Natural killer cell (primary cell): Measurements from ENCODE around the gene CCDC27. TPM values are rescaled to one million over a fixed set of nuclear protein-coding genes. Genes with fewer than 3 reads are reported as not detected.

Experiments
- ATAC-seq, 3 donors: fragments of 150-1000 bp in 2 of 3; fragments of 200-7000 bp in 1 of 3; cut with Tn5 transposase; 1 replicate in 1 of 3; 2 replicates in 2 of 3; pipeline ENCODE4 v1.10.0; 2021; ENCODE audit warnings: mild to moderate bottlenecking in 2 of 3, moderate library complexity in 2 of 3
- DNase-seq, 2 donors: peaks; one replicate each; pipeline versions ENCODE4 v3.0.0 to v3.0.0-alpha.2; 2013 to 2021; ENCODE audit warnings: mixed read lengths in 1 of 2
- H3K27ac ChIP-seq: one replicate; pipeline ENCODE4 v1.5.1; 2013; ENCODE audit warnings: mild to moderate bottlenecking, low read length
- H3K27me3 ChIP-seq: one replicate; pipeline ENCODE4 v1.6.1; 2013; ENCODE audit warnings: low read length; ENCODE audit not compliant: control insufficient read depth, insufficient read depth
- H3K36me3 ChIP-seq: one replicate; pipeline ENCODE4 v1.6.1; 2013; ENCODE audit warnings: low read length; ENCODE audit not compliant: control insufficient read depth, insufficient read depth
- H3K4me1 ChIP-seq: one replicate; pipeline ENCODE4 v1.6.1; 2013; ENCODE audit warnings: low read length; ENCODE audit not compliant: control insufficient read depth, insufficient read depth
- H3K4me3 ChIP-seq: one replicate; pipeline ENCODE4 v1.5.1; 2013; ENCODE audit warnings: low read length
- H3K9me3 ChIP-seq: one replicate; pipeline ENCODE4 v1.6.1; 2013; ENCODE audit warnings: low read length; ENCODE audit not compliant: control insufficient read depth, insufficient read depth
- H3K27ac Mint-ChIP-seq, 2 donors: one replicate each; pipeline ENCODE4 v1.8.0; 2022; ENCODE audit warnings: mild to moderate bottlenecking in 2 of 2, mixed read lengths in 2 of 2, moderate library complexity in 1 of 2
- H3K27me3 Mint-ChIP-seq, 2 donors: one replicate each; pipeline ENCODE4 v1.8.0; 2022; ENCODE audit warnings: low read depth in 2 of 2, mixed read lengths in 2 of 2
- H3K36me3 Mint-ChIP-seq: one replicate; pipeline ENCODE4 v1.8.0; 2022; ENCODE audit warnings: mixed read lengths
- H3K4me1 Mint-ChIP-seq, 2 donors: one replicate each; pipeline ENCODE4 v1.8.0; 2022; ENCODE audit warnings: mixed read lengths in 2 of 2
- H3K4me3 Mint-ChIP-seq: one replicate; pipeline ENCODE4 v1.8.0; 2022; ENCODE audit warnings: mild to moderate bottlenecking, moderate library complexity, mixed read lengths
- H3K9me3 Mint-ChIP-seq, 2 donors: one replicate each; pipeline ENCODE4 v1.8.0; 2022; ENCODE audit warnings: mixed read lengths in 2 of 2
- WGBS: methylation state at CpG from one replicate; pipeline ENCODE4 v1.1.7; 2013; ENCODE audit warnings: missing lambda C conversion rate; ENCODE audit not compliant: insufficient coverage; 5-methylcytosine and 5-hydroxymethylcytosine counted together
- intact Hi-C: fragments of 100-400 bp; cut with micrococcal nuclease; formaldehyde crosslinking; loops from one replicate; pipeline ENCODE4 v1.14.2; 2022
- total RNA-seq, 4 donors: library from RNA; stranded (reverse); fragments of 120-200 nt in 1 of 4; gene quantifications; one replicate each; pipeline versions ENCODE4 v1.2.3 to v1.2.4, GENCODE V29; 2013 to 2022
- TF ChIP-seq, protein P1 (sequence below): fragments of 200-600 bp; IDR thresholded peaks from one replicate; pipeline ENCODE4 v1.8.0; 2022; ENCODE audit warnings: antibody characterized with exemption

Gene CCDC27
- total RNA-seq, 3 donors from 2014 or later (not counting 1 experiment from before 2014, with no cell fraction given), result not detected

DNA sequence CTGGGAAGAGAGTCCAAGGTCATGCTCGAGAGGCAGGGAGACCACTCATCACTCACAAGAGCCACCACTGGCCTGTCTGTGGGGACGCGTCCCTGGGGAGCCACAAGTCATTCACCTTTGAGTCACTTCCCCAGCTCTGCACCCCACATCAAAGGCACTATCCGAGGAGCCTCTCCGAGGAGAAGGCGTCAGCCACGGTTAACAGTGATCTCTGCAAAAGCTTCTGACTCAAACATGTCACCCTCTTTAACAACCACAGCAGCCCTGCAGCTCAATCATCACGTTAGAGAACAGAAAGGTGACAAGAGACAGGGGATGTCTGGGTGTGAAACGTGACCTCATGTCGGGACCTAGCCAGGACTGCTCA, 35.1 kb downstream of the CCDC27 start:
- H3K27me3 ChIP-seq, result no peaks in the 10 kb centered on the region
- intact Hi-C loops, result no loop called here
- peak in 1 of 2 donors; percentile 64 for DNase-seq
- no peaks in the 10 kb centered on the region for H3K9me3 ChIP-seq
- TF ChIP-seq, protein P1, sequence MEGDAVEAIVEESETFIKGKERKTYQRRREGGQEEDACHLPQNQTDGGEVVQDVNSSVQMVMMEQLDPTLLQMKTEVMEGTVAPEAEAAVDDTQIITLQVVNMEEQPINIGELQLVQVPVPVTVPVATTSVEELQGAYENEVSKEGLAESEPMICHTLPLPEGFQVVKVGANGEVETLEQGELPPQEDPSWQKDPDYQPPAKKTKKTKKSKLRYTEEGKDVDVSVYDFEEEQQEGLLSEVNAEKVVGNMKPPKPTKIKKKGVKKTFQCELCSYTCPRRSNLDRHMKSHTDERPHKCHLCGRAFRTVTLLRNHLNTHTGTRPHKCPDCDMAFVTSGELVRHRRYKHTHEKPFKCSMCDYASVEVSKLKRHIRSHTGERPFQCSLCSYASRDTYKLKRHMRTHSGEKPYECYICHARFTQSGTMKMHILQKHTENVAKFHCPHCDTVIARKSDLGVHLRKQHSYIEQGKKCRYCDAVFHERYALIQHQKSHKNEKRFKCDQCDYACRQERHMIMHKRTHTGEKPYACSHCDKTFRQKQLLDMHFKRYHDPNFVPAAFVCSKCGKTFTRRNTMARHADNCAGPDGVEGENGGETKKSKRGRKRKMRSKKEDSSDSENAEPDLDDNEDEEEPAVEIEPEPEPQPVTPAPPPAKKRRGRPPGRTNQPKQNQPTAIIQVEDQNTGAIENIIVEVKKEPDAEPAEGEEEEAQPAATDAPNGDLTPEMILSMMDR, result no peak
- peaks cover 32% of the 10 kb centered on the region for H3K4me1 ChIP-seq
- Mint-ChIP-seq H3K27me3 (no peaks in the 10 kb centered on the region), H3K9me3 (no peaks in the 10 kb centered on the region), H3K36me3 (no peaks in the 10 kb centered on the region), H3K4me1 (peaks cover 5 to 25% of the 10 kb centered on the region in 2 donors), H3K27ac (peak overlapping the region; percentile 71 to 79), H3K4me3 (no peak overlapping the region)
- ATAC-seq, result peak; percentile 73 to 79 (median 76)
- peaks cover 45% of the 10 kb centered on the region for H3K36me3 ChIP-seq
- no peak overlapping the region for H3K4me3 ChIP-seq
- peak overlapping the region; percentile 0 for H3K27ac ChIP-seq
- WGBS, result 44% methylated on average over 10 of the region's 10 CpGs

DNA sequence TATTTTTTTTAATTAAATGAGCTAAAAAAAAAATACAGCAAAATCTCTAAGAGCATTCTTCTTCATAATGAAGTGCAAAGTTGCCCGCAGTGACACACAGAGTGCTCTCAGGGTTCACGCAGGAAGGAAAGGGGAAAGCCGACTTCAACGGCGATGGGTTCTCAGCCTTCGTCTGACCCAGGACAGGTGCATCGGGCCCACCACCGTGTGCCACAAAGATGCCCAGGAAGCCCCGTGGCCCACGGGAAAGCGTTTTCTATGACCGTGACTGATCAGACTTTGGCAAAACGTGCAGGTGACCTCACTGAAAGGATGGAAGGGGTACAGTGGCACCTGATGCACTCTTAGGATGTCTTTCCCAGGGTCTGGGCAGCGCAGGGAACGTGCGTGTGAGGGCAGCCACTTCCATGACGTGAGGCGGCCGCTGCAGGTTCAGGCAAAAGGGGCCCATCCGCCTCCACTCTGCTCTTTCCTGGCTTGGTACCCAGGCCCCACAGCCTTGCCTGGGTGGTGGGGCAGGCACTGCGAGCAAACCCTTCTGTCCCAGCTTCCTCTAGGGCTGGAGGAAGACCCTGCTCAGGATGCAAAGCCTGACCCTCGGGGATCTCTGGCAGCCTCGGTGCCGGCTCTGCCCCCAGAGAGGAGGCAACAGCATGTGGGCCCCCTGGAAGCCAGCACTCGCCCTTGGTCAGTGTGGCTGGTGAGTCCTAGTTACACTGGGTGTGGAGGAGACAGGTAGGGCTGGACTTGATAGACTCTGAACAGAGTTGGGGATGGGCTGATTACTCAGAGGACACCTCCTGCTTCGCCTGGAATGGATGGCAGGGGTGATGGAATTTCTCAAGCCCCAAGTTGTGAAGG, 35.7 kb downstream of the CCDC27 start:
- Histone ChIP-seq H3K27me3 (no peaks in the 10 kb centered on the region), H3K36me3 (peaks cover 43% of the 10 kb centered on the region), H3K27ac (peak overlapping the region; percentile 17), H3K4me3 (no peak overlapping the region), H3K9me3 (no peaks in the 10 kb centered on the region), H3K4me1 (peaks cover 32% of the 10 kb centered on the region)
- intact Hi-C loops, result no loop called here
- peak; percentile 59 to 68 (median 62) for ATAC-seq
- H3K27me3 Mint-ChIP-seq, result no peaks in the 10 kb centered on the region
- no peak overlapping the region for H3K4me3 Mint-ChIP-seq
- TF ChIP-seq, protein P1, result no peak
- WGBS, result 75% methylated on average over 26 of the region's 26 CpGs
- no peaks in the 10 kb centered on the region for H3K9me3 Mint-ChIP-seq
- no peaks in the 10 kb centered on the region for H3K36me3 Mint-ChIP-seq
- H3K4me1 Mint-ChIP-seq, result peaks cover 5 to 25% of the 10 kb centered on the region in 2 donors
- DNase-seq, result no peak
- H3K27ac Mint-ChIP-seq, result peak overlapping the region; percentile 71 to 79

DNA sequence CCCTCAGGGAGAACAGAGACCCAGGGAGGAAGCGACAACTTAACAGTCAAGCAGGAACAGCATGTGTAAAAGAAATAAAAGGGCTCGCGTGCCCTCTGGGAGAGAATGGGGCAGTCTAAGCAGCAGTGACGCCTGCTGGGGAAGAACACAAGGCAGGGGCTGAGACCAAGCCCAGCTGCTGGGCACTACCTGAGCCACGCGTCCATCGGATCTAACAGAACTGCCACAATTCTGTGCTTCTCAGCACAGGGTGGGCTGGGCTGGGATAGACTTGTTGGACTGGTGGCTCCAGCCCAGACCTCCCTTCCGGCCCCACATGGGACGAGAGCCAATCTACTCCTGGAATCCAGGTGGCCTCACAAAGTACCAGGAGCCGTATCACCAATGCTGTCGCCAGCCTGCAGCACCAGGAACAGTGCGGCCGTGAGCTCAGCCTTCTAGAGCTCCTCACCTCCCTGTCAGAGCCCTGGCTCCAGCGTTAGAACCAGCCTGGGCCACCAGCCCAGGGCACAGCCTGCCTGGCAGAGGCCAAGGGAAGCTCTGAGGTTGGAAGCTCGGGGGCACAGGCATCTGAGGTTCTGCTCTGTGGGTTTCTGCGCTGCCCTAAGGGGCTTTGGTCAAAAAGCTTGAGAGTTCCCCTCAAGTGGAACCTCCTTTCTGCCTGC, 36.6 kb downstream of the CCDC27 start:
- no peak overlapping the region for H3K4me3 Mint-ChIP-seq
- peaks cover 5 to 33% of the 10 kb centered on the region in 2 donors for H3K4me1 Mint-ChIP-seq
- no peaks in the 10 kb centered on the region for H3K27me3 Mint-ChIP-seq

More for the DNA sequence above, 36.6 kb downstream of the CCDC27 start:
- Mint-ChIP-seq H3K36me3 (no peaks in the 10 kb centered on the region), H3K27ac (peak overlapping the region in 1 of 2 donors; percentile 79), H3K9me3 (no peaks in the 10 kb centered on the region)
- Histone ChIP-seq H3K4me3 (no peak overlapping the region), H3K27ac (no peak overlapping the region), H3K9me3 (no peaks in the 10 kb centered on the region), H3K27me3 (no peaks in the 10 kb centered on the region), H3K36me3 (peaks cover 36% of the 10 kb centered on the region), H3K4me1 (peaks cover 38% of the 10 kb centered on the region)
- 94% methylated on average over 16 of the region's 16 CpGs for WGBS
- DNase-seq, result no peak
- no peak for ATAC-seq
- TF ChIP-seq, protein P1, result no peak
- intact Hi-C loops, result no loop called here
